CD4-positive, alpha-beta T cell (primary cell): ENCODE results near the gene WFDC1. TPM values are rescaled to one million over a fixed set of nuclear protein-coding genes. Genes with fewer than 3 reads are reported as not detected.

Experiments
- ATAC-seq: fragments of 200-7000 bp; cut with Tn5 transposase; one replicate; pipeline ENCODE4 v1.10.0; 2022; ENCODE audit warnings: mild to moderate bottlenecking; ENCODE audit not compliant: poor library complexity
- CTCF ChIA-PET: fragments of 350-600 bp; sonication (Branson Sonifier 250); formaldehyde crosslinking; loops from one replicate; lab custom pipeline; 2021; ENCODE audit warnings: antibody characterized with exemption, inconsistent platforms; lab: Charles Lee
- POLR2A ChIA-PET: fragments of 350-600 bp; sonication (Branson Sonifier 250); formaldehyde crosslinking; loops from one replicate; lab custom pipeline; 2021; ENCODE audit warnings: antibody characterized with exemption, inconsistent platforms; lab: Charles Lee
- DNase-seq, 14 experiments: peaks; one replicate each; pipeline ENCODE4 v3.0.0-alpha.2; 2013 to 2020; ENCODE audit warnings: mixed read lengths in 2 of 14
- H3K27ac ChIP-seq, 2 donors: one replicate each; pipeline versions ENCODE4 v1.5.1 to v1.7.0; 2013; ENCODE audit warnings: low read length in 2 of 2, low read depth in 1 of 2, mild to moderate bottlenecking in 1 of 2
- H3K27me3 ChIP-seq, 2 experiments: 1 replicate in 1 of 2; 2 replicates in 1 of 2; pipeline versions ENCODE4 v1.6.1 to v1.7.0; 2013; ENCODE audit warnings: low read length in 2 of 2, control low read depth in 1 of 2, mild to moderate bottlenecking in 1 of 2, moderate library complexity in 1 of 2; ENCODE audit not compliant: insufficient read depth in 2 of 2, control insufficient read depth in 1 of 2
- H3K36me3 ChIP-seq: one replicate; pipeline ENCODE4 v1.6.1; 2013; ENCODE audit warnings: low read length, control low read depth; ENCODE audit not compliant: insufficient read depth
- H3K4me1 ChIP-seq: one replicate; pipeline ENCODE4 v1.6.1; 2013; ENCODE audit warnings: low read length, control low read depth; ENCODE audit not compliant: insufficient read depth
- H3K4me3 ChIP-seq: one replicate; pipeline ENCODE4 v1.5.1; 2013; ENCODE audit warnings: mild to moderate bottlenecking, low read length, moderate library complexity
- H3K9me3 ChIP-seq, 2 experiments: 1 replicate in 1 of 2; 2 replicates in 1 of 2; pipeline versions ENCODE4 v1.6.1 to v1.7.0; 2013; ENCODE audit warnings: low read length in 2 of 2, mild to moderate bottlenecking in 2 of 2, control low read depth in 1 of 2, moderate library complexity in 1 of 2; ENCODE audit not compliant: control insufficient read depth in 1 of 2, insufficient read depth in 1 of 2
- H3K27ac Mint-ChIP-seq: one replicate; pipeline ENCODE4 v1.8.0; 2020; ENCODE audit warnings: mixed read lengths
- H3K27me3 Mint-ChIP-seq: one replicate; pipeline ENCODE4 v1.8.0; 2021; ENCODE audit warnings: mixed read lengths
- H3K36me3 Mint-ChIP-seq: one replicate; pipeline ENCODE4 v1.8.0; 2021; ENCODE audit warnings: low read depth, mixed read lengths
- H3K4me1 Mint-ChIP-seq: one replicate; pipeline ENCODE4 v1.8.0; 2021; ENCODE audit warnings: low read depth, mixed read lengths
- H3K4me3 Mint-ChIP-seq: one replicate; pipeline ENCODE4 v1.8.0; 2020; ENCODE audit warnings: mild to moderate bottlenecking, mixed read lengths
- H3K9me3 Mint-ChIP-seq: one replicate; pipeline ENCODE4 v1.8.0; 2020; ENCODE audit warnings: mixed read lengths
- CTCF ChIP-seq: fragments of 200-600 bp; IDR thresholded peaks from one replicate; pipeline ENCODE4 v1.8.0; 2022; ENCODE audit warnings: antibody characterized with exemption, mild to moderate bottlenecking
- intact Hi-C, 2 experiments: fragments of 100-400 bp; cut with DNase I in 1 of 2; cut with micrococcal nuclease in 1 of 2; formaldehyde crosslinking; loops; one replicate each; pipeline versions ENCODE4 v1.15.1 to v1.9.0; 2023 to 2025; cut with DNase I, micrococcal nuclease
- total RNA-seq, 174 experiments: library from RNA in 2 of 174; stranded (reverse) in 2 of 174; gene quantifications; one replicate each; pipeline ENCODE4 v1.2.3 and lab custom pipeline; 2021 to 2026

The WFDC1 gene
- total RNA-seq, 2 experiments from 2014 or later: not detected

GRCh38 chr16:84356176-84356575 is 61.5 kb downstream of the WFDC1 start:
- CTCF ChIA-PET: no interaction called here
- ATAC-seq (no peak), DNase-seq (no peak)
- H3K9me3 ChIP-seq: no peaks in the 10 kb centered on the region
- intact Hi-C loops: no loop called here
- H3K27me3 ChIP-seq: no peaks in the 10 kb centered on the region
- H3K27ac ChIP-seq: no peak overlapping the region
- no peak for TF ChIP-seq CTCF
- no peak overlapping the region for H3K4me3 ChIP-seq
- H3K27ac Mint-ChIP-seq: no peak overlapping the region
- no peaks in the 10 kb centered on the region for H3K36me3 ChIP-seq
- no peak overlapping the region for H3K4me3 Mint-ChIP-seq
- H3K27me3 Mint-ChIP-seq: peaks cover 4% of the 10 kb centered on the region
- peaks cover 12% of the 10 kb centered on the region for H3K4me1 ChIP-seq
- no peaks in the 10 kb centered on the region for H3K36me3 Mint-ChIP-seq
- H3K4me1 Mint-ChIP-seq: peaks cover 20% of the 10 kb centered on the region
- no peaks in the 10 kb centered on the region for H3K9me3 Mint-ChIP-seq
- POLR2A ChIA-PET: no interaction called here

- Mint-ChIP-seq H3K4me1 (peaks cover 20% of the 10 kb centered on the region), H3K27ac (no peak overlapping the region), H3K36me3 (no peaks in the 10 kb centered on the region), H3K27me3 (peaks cover 4% of the 10 kb centered on the region), H3K4me3 (no peak overlapping the region), H3K9me3 (no peaks in the 10 kb centered on the region)
- Histone ChIP-seq H3K4me1 (peaks cover 12% of the 10 kb centered on the region), H3K36me3 (no peaks in the 10 kb centered on the region), H3K27me3 (no peaks in the 10 kb centered on the region), H3K4me3 (no peak overlapping the region), H3K27ac (no peak overlapping the region), H3K9me3 (no peaks in the 10 kb centered on the region)
- ChIA-PET CTCF (interaction anchor here (0.6 kb wide), 1 partner anchor 87 kb away, joined by 4 read pairs; no protein-coding TSS in a partner anchor), POLR2A (no interaction called here)
- TF ChIP-seq CTCF: no peak
- intact Hi-C loops: no loop called here
- no peak for ATAC-seq
- no peak for DNase-seq
Observed at GRCh38 chr16:84356591-84357116, 62.0 kb downstream of the WFDC1 start.

GRCh38 chr16:84357191-84357651 is 62.5 kb downstream of the WFDC1 start:
- Mint-ChIP-seq H3K4me1 (peaks cover 20% of the 10 kb centered on the region), H3K9me3 (no peaks in the 10 kb centered on the region), H3K27me3 (peaks cover 5% of the 10 kb centered on the region), H3K27ac (no peak overlapping the region), H3K4me3 (no peak overlapping the region), H3K36me3 (no peaks in the 10 kb centered on the region)
- no peaks in the 10 kb centered on the region for H3K36me3 ChIP-seq
- intact Hi-C loops: no loop called here
- H3K4me1 ChIP-seq: peaks cover 12% of the 10 kb centered on the region
- no peak for TF ChIP-seq CTCF
- H3K27me3 ChIP-seq: no peaks in the 10 kb centered on the region
- ATAC-seq (peak; percentile 21), DNase-seq (peak in 2 of 14 experiments; percentile 43 to 52)
- CTCF ChIA-PET: interaction anchor here (0.6 kb wide), 1 partner anchor 86 kb away, joined by 4 read pairs; no protein-coding TSS in a partner anchor
- H3K27ac ChIP-seq: no peak overlapping the region
- no peaks in the 10 kb centered on the region for H3K9me3 ChIP-seq
- H3K4me3 ChIP-seq: no peak overlapping the region
- POLR2A ChIA-PET: no interaction called here
